Measurements from ENCODE around the gene EPB41L3.

GRCh38 chr18:5452943-5453443, 90.8 kb downstream of the EPB41L3 start:
- TF ChIP-seq ZNF776 (tag by site-specific recombination; IDR thresholded peaks at IDR 0.05; ENCODE audit: borderline replicate concordance) (no peak), CTCF (tag by site-specific recombination; IDR thresholded peaks at IDR 0.05) (no peak), ZNF214 (tag by site-specific recombination; IDR thresholded peaks at IDR 0.05; ENCODE audit: borderline replicate concordance) (no peak)
